ENCODE results near the gene FAM210A.

GRCh38 chr18:13619505-13620205 is 106.7 kb downstream of the FAM210A start:
- TF ChIP-seq CTCF (conservative IDR thresholded peaks at IDR 0.05; ENCODE audit: low read length) (no peak), EZH2phosphoT487 (IDR thresholded peaks at IDR 0.05; ENCODE audit: borderline replicate concordance, low read depth, low read length) (no peak)
